Left ventricle myocardium inferior (tissue), 1 donor: ENCODE data around the gene GPR155. TPM values are rescaled to one million over a fixed set of nuclear protein-coding genes. Genes with fewer than 3 reads are reported as not detected.

Experiments
- DNase-seq: peaks from one replicate; pipeline ENCODE4 v3.0.0-alpha.2; 2020
- H3K27ac ChIP-seq: fragments of 200-600 bp; replicated peaks from 2 replicates; pipeline ENCODE4 v1.8.0; 2021
- H3K27me3 ChIP-seq: fragments of 200-600 bp; 2 replicates; pipeline ENCODE4 v1.8.0; 2021; ENCODE audit warnings: low read depth
- H3K36me3 ChIP-seq: fragments of 200-600 bp; 2 replicates; pipeline ENCODE4 v1.8.0; 2021
- H3K4me1 ChIP-seq: fragments of 200-600 bp; 2 replicates; pipeline ENCODE4 v1.8.0; 2021
- H3K4me3 ChIP-seq: fragments of 200-600 bp; 2 replicates; pipeline ENCODE4 v1.8.0; 2021; ENCODE audit warnings: mild to moderate bottlenecking, moderate library complexity
- H3K9me3 ChIP-seq: fragments of 200-600 bp; replicated peaks from 2 replicates; pipeline ENCODE4 v1.8.0; 2021
- intact Hi-C: fragments of 100-400 bp; cut with micrococcal nuclease; formaldehyde crosslinking; loops from one replicate; pipeline ENCODE4 v1.11.0; 2022
- total RNA-seq: library from RNA; stranded (reverse); fragmentation: NEBNext Ultra II Directional; extraction: Animal tissue kit (Norgen Biotek cat#: 25700); gene quantifications from one replicate; pipeline ENCODE4 v1.2.1, GENCODE V29; 2021
- TF ChIP-seq, protein P1 (sequence below): fragments of 200-600 bp; IDR thresholded peaks from 2 replicates; pipeline ENCODE4 v1.8.0; 2021; ENCODE audit warnings: antibody characterized with exemption, mild to moderate bottlenecking, borderline replicate concordance
- donor health status: DM: no; HTN: yes; CAD: no; lungs with severe emphysema.

The GPR155 gene
- total RNA-seq, 1 donor from 2014 or later, result 16.3 TPM

DNA sequence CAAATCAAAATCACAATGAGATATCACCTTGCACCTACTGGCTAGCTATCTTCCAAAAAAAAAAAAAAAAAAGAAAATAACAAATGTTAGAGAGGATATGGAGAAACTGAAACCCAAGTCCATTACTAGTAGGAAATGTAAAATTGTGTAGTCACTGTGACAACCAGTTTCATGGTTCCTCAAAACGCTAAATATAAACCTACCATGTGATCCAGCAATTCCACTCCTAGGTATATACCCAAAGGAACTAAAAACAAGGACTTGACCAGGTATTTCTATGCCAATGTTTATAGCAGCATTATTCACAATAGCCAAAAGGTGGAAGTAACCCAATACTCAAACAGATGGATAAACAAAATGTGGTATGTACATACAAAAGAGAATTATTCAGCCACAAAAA lies 103.0 kb downstream of the GPR155 start:
- Histone ChIP-seq H3K9me3 (no peaks in the 10 kb centered on the region), H3K36me3 (peaks cover 62% of the 10 kb centered on the region), H3K27ac (no peak overlapping the region), H3K27me3 (no peaks in the 10 kb centered on the region), H3K4me1 (peaks cover 5% of the 10 kb centered on the region), H3K4me3 (no peak overlapping the region)
- TF ChIP-seq, protein P1, sequence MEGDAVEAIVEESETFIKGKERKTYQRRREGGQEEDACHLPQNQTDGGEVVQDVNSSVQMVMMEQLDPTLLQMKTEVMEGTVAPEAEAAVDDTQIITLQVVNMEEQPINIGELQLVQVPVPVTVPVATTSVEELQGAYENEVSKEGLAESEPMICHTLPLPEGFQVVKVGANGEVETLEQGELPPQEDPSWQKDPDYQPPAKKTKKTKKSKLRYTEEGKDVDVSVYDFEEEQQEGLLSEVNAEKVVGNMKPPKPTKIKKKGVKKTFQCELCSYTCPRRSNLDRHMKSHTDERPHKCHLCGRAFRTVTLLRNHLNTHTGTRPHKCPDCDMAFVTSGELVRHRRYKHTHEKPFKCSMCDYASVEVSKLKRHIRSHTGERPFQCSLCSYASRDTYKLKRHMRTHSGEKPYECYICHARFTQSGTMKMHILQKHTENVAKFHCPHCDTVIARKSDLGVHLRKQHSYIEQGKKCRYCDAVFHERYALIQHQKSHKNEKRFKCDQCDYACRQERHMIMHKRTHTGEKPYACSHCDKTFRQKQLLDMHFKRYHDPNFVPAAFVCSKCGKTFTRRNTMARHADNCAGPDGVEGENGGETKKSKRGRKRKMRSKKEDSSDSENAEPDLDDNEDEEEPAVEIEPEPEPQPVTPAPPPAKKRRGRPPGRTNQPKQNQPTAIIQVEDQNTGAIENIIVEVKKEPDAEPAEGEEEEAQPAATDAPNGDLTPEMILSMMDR, result no peak
- DNase-seq, result no peak
- intact Hi-C loops, result no loop called here

Other genes starting within 250 kb of the GPR155 start
- 65.7 TPM for gene OLA1, start 238.5 kb downstream of the GPR155 start, total RNA-seq
- gene SP9, start 152.1 kb downstream of the GPR155 start, total RNA-seq, result not detected
- gene SCRN3, start 91.3 kb downstream of the GPR155 start, total RNA-seq, result 47.6 TPM
- 15.0 TPM for gene WIPF1, start 110.8 kb upstream of the GPR155 start, total RNA-seq